ENCODE measurements around the gene SDR39U1. TPM values are rescaled to one million over a fixed set of nuclear protein-coding genes. Genes with fewer than 3 reads are reported as not detected.

SDR39U1 gene
- total RNA-seq, 1 donor from 2014 or later: 17.0 TPM

DNA sequence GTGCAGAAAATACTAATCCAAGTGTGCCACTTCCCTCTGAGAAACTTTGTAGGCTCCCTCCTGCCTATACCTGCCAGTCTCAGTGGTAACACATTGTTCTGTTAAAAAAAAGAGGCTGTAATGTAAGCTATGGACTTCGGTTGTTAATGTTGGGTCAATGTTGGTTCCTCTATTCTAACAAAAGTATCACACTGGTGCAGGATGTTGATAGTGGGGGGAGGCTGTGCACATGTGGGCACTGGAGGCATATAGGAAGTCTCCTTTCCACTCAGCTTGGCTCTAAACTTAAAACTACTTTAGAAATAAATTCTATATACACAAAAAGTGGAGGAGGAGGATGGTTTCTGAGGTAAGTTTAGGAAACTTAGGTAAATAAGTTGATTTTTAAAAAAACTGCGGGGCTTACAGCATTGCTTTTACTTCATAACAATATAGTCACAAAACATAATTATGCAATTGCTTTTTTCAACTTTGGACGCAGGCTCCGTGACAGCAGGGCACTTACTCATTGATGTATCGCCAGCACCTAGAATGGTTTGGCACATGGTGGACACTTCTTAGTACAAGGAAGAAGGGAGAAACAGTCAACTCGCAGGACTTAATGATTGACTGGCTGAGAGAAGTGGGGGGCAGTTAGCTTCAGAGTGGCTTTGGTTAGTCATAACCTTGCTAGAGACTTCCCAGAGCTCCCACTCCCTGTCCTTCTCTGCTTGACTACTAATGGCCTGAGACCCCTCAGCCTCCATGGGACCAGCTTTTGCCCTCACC lies 51.7 kb downstream of the SDR39U1 start:
- DNase-seq: no peak

Other genes starting within 250 kb of the SDR39U1 start
- 20.6 TPM for gene TM9SF1, start 247.3 kb downstream of the SDR39U1 start, total RNA-seq
- gene TSSK4, start 237.1 kb downstream of the SDR39U1 start, total RNA-seq: not detected
- gene CHMP4A, start 229.3 kb downstream of the SDR39U1 start, total RNA-seq: 41.5 TPM
- gene MDP1, start 226.7 kb downstream of the SDR39U1 start, total RNA-seq: 15.6 TPM
- gene NEDD8, start 210.4 kb downstream of the SDR39U1 start, total RNA-seq: 51.3 TPM
- 38.8 TPM for gene GMPR2, start 209.8 kb downstream of the SDR39U1 start, total RNA-seq
- gene TINF2, start 200.2 kb downstream of the SDR39U1 start, total RNA-seq: 45.1 TPM
- 0.94 TPM for gene TGM1, start 179.6 kb downstream of the SDR39U1 start, total RNA-seq
- 19.5 TPM for gene RABGGTA, start 171.2 kb downstream of the SDR39U1 start, total RNA-seq
- 4.1 TPM for gene DHRS1, start 143.0 kb downstream of the SDR39U1 start, total RNA-seq
- 23.7 TPM for gene NOP9, start 142.9 kb downstream of the SDR39U1 start, total RNA-seq
- gene CIDEB, start 134.8 kb downstream of the SDR39U1 start, total RNA-seq: 3.4 TPM
- gene LTB4R2, start 132.6 kb downstream of the SDR39U1 start, total RNA-seq: 1.4 TPM
- 1.6 TPM for gene LTB4R, start 131.3 kb downstream of the SDR39U1 start, total RNA-seq
- 1.4 TPM for gene ADCY4, start 107.7 kb downstream of the SDR39U1 start, total RNA-seq
- 0.47 TPM for gene RIPK3, start 102.8 kb downstream of the SDR39U1 start, total RNA-seq
- gene NFATC4, start 74.6 kb downstream of the SDR39U1 start, total RNA-seq: 5.1 TPM
- 15.0 TPM for gene NYNRIN, start 43.8 kb downstream of the SDR39U1 start, total RNA-seq
- gene CBLN3, start 13.1 kb downstream of the SDR39U1 start, total RNA-seq: 0.47 TPM
- 16.7 TPM for gene KHNYN, start 12.8 kb downstream of the SDR39U1 start, total RNA-seq
- not detected for gene CMA1, start 65.5 kb upstream of the SDR39U1 start, total RNA-seq
- gene CTSG, start 133.5 kb upstream of the SDR39U1 start, total RNA-seq: not detected
- gene GZMH, start 166.9 kb upstream of the SDR39U1 start, total RNA-seq: not detected
- not detected for gene GZMB, start 191.4 kb upstream of the SDR39U1 start, total RNA-seq